HepG2 (cell line): ENCODE results near the gene ATP8B2. TPM values are rescaled to one million over a fixed set of nuclear protein-coding genes. Genes with fewer than 3 reads are reported as not detected.

Experiments
- ATF7-NPFF ChIP-seq: sonication (generic); formaldehyde crosslinking; IDR thresholded peaks from 2 replicates; pipeline ENCODE4 v1.8.1; 2023; ENCODE audit warnings: mild to moderate bottlenecking, low read depth, missing genetic modification reagents, moderate library complexity
- ELF4 ChIP-seq: sonication (generic); formaldehyde crosslinking; IDR thresholded peaks from 2 replicates; pipeline ENCODE4 v1.5.0; 2020; ENCODE audit warnings: missing genetic modification reagents, mild to moderate bottlenecking, moderate library complexity, borderline replicate concordance
- FOXC1 ChIP-seq: sonication (generic); formaldehyde crosslinking; IDR thresholded peaks from 2 replicates; pipeline ENCODE4 v1.8.0; 2022; ENCODE audit warnings: mild to moderate bottlenecking, missing genetic modification reagents, borderline replicate concordance
- GZF1 ChIP-seq: sonication (generic); formaldehyde crosslinking; IDR thresholded peaks from 2 replicates; pipeline ENCODE4 v1.5.1; 2020; ENCODE audit warnings: mild to moderate bottlenecking, missing genetic modification reagents
- HDAC6 ChIP-seq: fragments of 200-600 bp; sonication (generic); IDR thresholded peaks from 2 replicates; pipeline ENCODE4 v1.7.0; 2017; ENCODE audit warnings: mild to moderate bottlenecking, antibody characterized with exemption, low read length, low read depth
- MZF1 ChIP-seq: sonication (generic); formaldehyde crosslinking; IDR thresholded peaks from 2 replicates; pipeline ENCODE4 v1.8.1; 2023; ENCODE audit warnings: mild to moderate bottlenecking, missing genetic modification reagents, borderline replicate concordance
- NCOA2 ChIP-seq: sonication (generic); formaldehyde crosslinking; IDR thresholded peaks from 2 replicates; pipeline ENCODE4 v1.8.0; 2022; ENCODE audit warnings: inconsistent platforms
- RFXAP ChIP-seq: sonication (generic); formaldehyde crosslinking; IDR thresholded peaks from 2 replicates; pipeline ENCODE4 v1.4.0; 2020; ENCODE audit warnings: missing genetic modification reagents, borderline replicate concordance
- SNAI1 ChIP-seq: sonication (generic); formaldehyde crosslinking; IDR thresholded peaks from 2 replicates; pipeline ENCODE4 v1.5.0; 2020; ENCODE audit warnings: mild to moderate bottlenecking, missing genetic modification reagents, borderline replicate concordance
- SP4 ChIP-seq: sonication (generic); formaldehyde crosslinking; IDR thresholded peaks from 2 replicates; pipeline ENCODE4 v1.8.1; 2023; ENCODE audit warnings: mild to moderate bottlenecking, missing genetic modification reagents
- SRY ChIP-seq: sonication (generic); formaldehyde crosslinking; IDR thresholded peaks from 2 replicates; pipeline ENCODE4 v1.8.0; 2022; ENCODE audit warnings: mild to moderate bottlenecking, missing genetic modification reagents
- SSRP1 ChIP-seq: IDR thresholded peaks from 2 replicates; pipeline ENCODE4 v1.6.1; 2016; ENCODE audit warnings: control low read depth
- TEAD2 ChIP-seq: sonication (generic); formaldehyde crosslinking; IDR thresholded peaks from 2 replicates; pipeline ENCODE4 v1.9.0; 2021; ENCODE audit warnings: missing genetic modification reagents
- ZNF101 ChIP-seq: sonication (generic); formaldehyde crosslinking; IDR thresholded peaks from 2 replicates; pipeline ENCODE4 v1.4.0; 2020; ENCODE audit warnings: mild to moderate bottlenecking, low read depth, missing genetic modification reagents, borderline replicate concordance
- ZNF33A ChIP-seq: sonication (generic); formaldehyde crosslinking; IDR thresholded peaks from 2 replicates; pipeline ENCODE4 v1.5.1; 2020; ENCODE audit warnings: missing genetic modification reagents, mild to moderate bottlenecking, moderate library complexity, borderline replicate concordance
- ZNF484 ChIP-seq: sonication (generic); formaldehyde crosslinking; IDR thresholded peaks from 2 replicates; pipeline ENCODE4 v1.5.1; 2020; ENCODE audit warnings: mild to moderate bottlenecking, low read depth, missing genetic modification reagents, borderline replicate concordance
- ZNF530 ChIP-seq: sonication (generic); formaldehyde crosslinking; IDR thresholded peaks from 2 replicates; pipeline ENCODE4 v1.5.0; 2020; ENCODE audit warnings: low read depth, mild to moderate bottlenecking, missing genetic modification reagents
- ZSCAN31 ChIP-seq: sonication (generic); formaldehyde crosslinking; IDR thresholded peaks from 2 replicates; pipeline ENCODE4 v1.5.0; 2020; ENCODE audit warnings: low read depth, mild to moderate bottlenecking, missing genetic modification reagents
- polyA plus RNA-seq, 8 experiments: library from polyadenylated mRNA; depleted of rRNA in 3 of 8; stranded (reverse) in 7 of 8; unstranded in 1 of 8; fragments of >200 nt; fragmentation: Illumina TruSeq in 4 of 8; extraction: Trizol in 4 of 8; gene quantifications; 2 replicates each; pipeline versions ENCODE4 v1.2.1 to v1.2.3, GENCODE V29; 2011 to 2016; ENCODE audit warnings: low read depth in 4 of 8, missing spikeins in 1 of 8, mixed read lengths in 1 of 8; ENCODE audit not compliant: insufficient read depth in 1 of 8
- total RNA-seq, 5 experiments: library from RNA; depleted of rRNA; stranded (reverse); fragments of >200 nt; fragmentation: Illumina TruSeq; extraction: Trizol; gene quantifications; 2 replicates each; pipeline ENCODE4 v1.2.3, GENCODE V29; 2016; ENCODE audit warnings: low read depth in 1 of 5
- TF ChIP-seq, protein P1 (sequence below): IDR thresholded peaks from 2 replicates; pipeline ENCODE4 v1.6.1; 2016; ENCODE audit warnings: low read depth, control low read depth
- TF ChIP-seq, protein P2 (sequence below): sonication (generic); formaldehyde crosslinking; IDR thresholded peaks from 2 replicates; pipeline ENCODE4 v1.4.0; 2020; ENCODE audit warnings: missing genetic modification reagents, mild to moderate bottlenecking, borderline replicate concordance
- TF ChIP-seq, protein P3 (sequence below): sonication (generic); formaldehyde crosslinking; IDR thresholded peaks from 2 replicates; pipeline ENCODE4; 2020; ENCODE audit warnings: missing genetic modification reagents, mild to moderate bottlenecking, borderline replicate concordance

Gene ATP8B2
- total and polyA plus RNA-seq, 2 of the 13 experiments (the other 11 are each of a cell fraction or from before 2014, with no cell fraction given), result 20.4 to 39.3 TPM

DNA sequence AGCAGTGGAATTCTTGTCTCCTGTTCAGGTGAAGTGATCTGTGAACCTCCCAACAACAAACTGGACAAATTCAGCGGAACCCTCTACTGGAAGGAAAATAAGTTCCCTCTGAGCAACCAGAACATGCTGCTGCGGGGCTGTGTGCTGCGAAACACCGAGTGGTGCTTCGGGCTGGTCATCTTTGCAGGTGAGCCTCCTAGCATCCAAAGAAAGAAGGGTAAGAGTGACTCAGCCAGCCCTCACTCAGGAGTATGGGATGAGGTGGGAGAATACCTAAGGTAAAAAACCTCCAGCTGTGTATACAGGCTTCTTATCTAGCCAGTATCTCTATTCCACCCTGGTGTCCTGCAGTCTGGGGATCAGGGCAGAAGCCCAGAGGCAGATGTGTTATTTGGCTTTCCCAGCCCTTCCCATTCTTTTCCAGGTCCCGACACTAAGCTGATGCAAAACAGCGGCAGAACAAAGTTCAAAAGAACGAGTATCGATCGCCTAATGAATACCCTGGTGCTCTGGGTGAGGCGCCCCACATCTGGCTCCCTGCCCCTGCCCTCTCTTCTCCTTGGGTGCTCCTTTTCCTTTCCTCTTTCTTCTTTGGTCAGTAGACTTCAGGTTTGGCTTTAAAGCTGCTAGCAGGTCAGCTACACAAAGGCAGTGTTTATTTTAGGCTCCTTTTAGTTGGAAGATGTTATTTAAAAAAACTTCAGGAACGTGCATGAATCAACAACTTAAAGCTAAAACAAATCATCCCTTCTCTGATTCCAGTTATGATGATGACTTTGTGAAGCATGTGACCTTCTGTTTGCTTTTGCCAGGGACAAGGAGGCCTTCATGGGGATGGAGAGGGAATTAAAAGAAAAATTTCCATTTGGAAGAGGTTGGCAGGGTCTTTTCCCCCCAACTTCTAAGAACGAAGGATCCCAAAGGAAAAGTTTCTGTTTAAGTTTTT, 9.0 kb downstream of the ATP8B2 start (continued):
- TF ChIP-seq ZNF101 (CRISPR knock-in tag) (no peak), ZNF33A (CRISPR knock-in tag) (no peak), HDAC6 (no peak), SNAI1 (CRISPR knock-in tag) (no peak), ZSCAN31 (CRISPR knock-in tag) (no peak; the same call in 1 of the 2 replicates), ZNF484 (CRISPR knock-in tag) (no peak), ZNF530 (CRISPR knock-in tag) (no peak), RFXAP (no peak), MZF1 (CRISPR knock-in tag) (no peak), TEAD2 (CRISPR knock-in tag) (no peak), SP4 (CRISPR knock-in tag) (no peak), SRY (no peak), SSRP1 (CRISPR knock-in tag) (no peak; the same call in 1 of the 2 replicates), FOXC1 (CRISPR knock-in tag) (no peak), ELF4 (CRISPR knock-in tag) (no peak), NCOA2 (CRISPR knock-in tag) (no peak; the same call in 1 of the 2 replicates), ATF7-NPFF (CRISPR knock-in tag) (no peak), GZF1 (CRISPR knock-in tag) (no peak)
- TF ChIP-seq, protein P1, sequence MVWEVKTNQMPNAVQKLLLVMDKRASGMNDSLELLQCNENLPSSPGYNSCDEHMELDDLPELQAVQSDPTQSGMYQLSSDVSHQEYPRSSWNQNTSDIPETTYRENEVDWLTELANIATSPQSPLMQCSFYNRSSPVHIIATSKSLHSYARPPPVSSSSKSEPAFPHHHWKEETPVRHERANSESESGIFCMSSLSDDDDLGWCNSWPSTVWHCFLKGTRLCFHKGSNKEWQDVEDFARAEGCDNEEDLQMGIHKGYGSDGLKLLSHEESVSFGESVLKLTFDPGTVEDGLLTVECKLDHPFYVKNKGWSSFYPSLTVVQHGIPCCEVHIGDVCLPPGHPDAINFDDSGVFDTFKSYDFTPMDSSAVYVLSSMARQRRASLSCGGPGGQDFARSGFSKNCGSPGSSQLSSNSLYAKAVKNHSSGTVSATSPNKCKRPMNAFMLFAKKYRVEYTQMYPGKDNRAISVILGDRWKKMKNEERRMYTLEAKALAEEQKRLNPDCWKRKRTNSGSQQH (CRISPR knock-in tag), result peak; percentile 48; the same call in 1 of the 2 replicates
- TF ChIP-seq, protein P2, sequence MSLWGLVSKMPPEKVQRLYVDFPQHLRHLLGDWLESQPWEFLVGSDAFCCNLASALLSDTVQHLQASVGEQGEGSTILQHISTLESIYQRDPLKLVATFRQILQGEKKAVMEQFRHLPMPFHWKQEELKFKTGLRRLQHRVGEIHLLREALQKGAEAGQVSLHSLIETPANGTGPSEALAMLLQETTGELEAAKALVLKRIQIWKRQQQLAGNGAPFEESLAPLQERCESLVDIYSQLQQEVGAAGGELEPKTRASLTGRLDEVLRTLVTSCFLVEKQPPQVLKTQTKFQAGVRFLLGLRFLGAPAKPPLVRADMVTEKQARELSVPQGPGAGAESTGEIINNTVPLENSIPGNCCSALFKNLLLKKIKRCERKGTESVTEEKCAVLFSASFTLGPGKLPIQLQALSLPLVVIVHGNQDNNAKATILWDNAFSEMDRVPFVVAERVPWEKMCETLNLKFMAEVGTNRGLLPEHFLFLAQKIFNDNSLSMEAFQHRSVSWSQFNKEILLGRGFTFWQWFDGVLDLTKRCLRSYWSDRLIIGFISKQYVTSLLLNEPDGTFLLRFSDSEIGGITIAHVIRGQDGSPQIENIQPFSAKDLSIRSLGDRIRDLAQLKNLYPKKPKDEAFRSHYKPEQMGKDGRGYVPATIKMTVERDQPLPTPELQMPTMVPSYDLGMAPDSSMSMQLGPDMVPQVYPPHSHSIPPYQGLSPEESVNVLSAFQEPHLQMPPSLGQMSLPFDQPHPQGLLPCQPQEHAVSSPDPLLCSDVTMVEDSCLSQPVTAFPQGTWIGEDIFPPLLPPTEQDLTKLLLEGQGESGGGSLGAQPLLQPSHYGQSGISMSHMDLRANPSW (CRISPR knock-in tag), result no peak
- TF ChIP-seq, protein P3, sequence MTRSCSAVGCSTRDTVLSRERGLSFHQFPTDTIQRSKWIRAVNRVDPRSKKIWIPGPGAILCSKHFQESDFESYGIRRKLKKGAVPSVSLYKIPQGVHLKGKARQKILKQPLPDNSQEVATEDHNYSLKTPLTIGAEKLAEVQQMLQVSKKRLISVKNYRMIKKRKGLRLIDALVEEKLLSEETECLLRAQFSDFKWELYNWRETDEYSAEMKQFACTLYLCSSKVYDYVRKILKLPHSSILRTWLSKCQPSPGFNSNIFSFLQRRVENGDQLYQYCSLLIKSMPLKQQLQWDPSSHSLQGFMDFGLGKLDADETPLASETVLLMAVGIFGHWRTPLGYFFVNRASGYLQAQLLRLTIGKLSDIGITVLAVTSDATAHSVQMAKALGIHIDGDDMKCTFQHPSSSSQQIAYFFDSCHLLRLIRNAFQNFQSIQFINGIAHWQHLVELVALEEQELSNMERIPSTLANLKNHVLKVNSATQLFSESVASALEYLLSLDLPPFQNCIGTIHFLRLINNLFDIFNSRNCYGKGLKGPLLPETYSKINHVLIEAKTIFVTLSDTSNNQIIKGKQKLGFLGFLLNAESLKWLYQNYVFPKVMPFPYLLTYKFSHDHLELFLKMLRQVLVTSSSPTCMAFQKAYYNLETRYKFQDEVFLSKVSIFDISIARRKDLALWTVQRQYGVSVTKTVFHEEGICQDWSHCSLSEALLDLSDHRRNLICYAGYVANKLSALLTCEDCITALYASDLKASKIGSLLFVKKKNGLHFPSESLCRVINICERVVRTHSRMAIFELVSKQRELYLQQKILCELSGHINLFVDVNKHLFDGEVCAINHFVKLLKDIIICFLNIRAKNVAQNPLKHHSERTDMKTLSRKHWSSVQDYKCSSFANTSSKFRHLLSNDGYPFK (CRISPR knock-in tag), result no peak
